Measurements from ENCODE around the gene PARD6G. TPM values are rescaled to one million over a fixed set of nuclear protein-coding genes. Genes with fewer than 3 reads are reported as not detected.

PARD6G gene
- total and polyA plus RNA-seq, 3 donors from 2014 or later, result 3.0 to 7.5 (median 5.3) TPM

DNA sequence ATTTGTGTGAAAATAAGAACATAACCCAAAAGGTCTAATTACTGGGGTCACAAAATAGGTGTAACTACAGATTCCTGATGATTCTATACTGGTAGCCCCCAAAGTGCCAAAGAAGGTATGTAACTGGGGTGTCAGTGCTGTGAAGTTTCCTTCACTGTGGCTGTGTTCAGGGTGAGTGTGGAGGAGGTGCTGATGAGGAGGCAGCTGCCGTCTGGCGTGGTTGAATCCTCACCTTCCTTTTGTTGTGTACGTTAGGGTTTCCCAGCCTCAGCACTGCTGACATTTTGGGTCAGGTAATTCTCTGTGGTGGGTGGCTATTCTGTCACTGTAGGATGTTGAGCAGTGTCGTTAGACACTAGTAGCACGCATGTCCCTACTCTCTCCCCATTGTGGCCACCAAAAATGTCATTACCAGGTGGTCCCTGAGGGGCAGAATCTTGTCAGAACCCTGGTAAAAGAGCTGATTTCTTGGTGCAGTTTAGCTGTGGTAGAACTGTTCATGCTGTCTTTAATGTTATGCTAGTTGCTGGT is 106.8 kb downstream of the PARD6G start:
- Histone ChIP-seq H3K9me3 (no peaks in the 10 kb centered on the region), H3K27ac (no peak overlapping the region), H3K36me3 (ENCODE audit: low read depth, missing control alignments) (no peaks in the 10 kb centered on the region), H3K4me3 (no peak overlapping the region), H3K27me3 (no peaks in the 10 kb centered on the region), H3K4me1 (no peaks in the 10 kb centered on the region)
- intact Hi-C loops (cut with DNase I; ENCODE audit: low total_unique reads), result no loop called here
- TF ChIP-seq, protein P1, sequence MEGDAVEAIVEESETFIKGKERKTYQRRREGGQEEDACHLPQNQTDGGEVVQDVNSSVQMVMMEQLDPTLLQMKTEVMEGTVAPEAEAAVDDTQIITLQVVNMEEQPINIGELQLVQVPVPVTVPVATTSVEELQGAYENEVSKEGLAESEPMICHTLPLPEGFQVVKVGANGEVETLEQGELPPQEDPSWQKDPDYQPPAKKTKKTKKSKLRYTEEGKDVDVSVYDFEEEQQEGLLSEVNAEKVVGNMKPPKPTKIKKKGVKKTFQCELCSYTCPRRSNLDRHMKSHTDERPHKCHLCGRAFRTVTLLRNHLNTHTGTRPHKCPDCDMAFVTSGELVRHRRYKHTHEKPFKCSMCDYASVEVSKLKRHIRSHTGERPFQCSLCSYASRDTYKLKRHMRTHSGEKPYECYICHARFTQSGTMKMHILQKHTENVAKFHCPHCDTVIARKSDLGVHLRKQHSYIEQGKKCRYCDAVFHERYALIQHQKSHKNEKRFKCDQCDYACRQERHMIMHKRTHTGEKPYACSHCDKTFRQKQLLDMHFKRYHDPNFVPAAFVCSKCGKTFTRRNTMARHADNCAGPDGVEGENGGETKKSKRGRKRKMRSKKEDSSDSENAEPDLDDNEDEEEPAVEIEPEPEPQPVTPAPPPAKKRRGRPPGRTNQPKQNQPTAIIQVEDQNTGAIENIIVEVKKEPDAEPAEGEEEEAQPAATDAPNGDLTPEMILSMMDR (IDR thresholded peaks at IDR 0.05), result no peak
- TF ChIP-seq POLR2A (IDR thresholded peaks at IDR 0.05), result no peak
- DNase-seq, result no peak
- WGBS, 2 donors, result 85 to 90% methylated on average over 5 of the region's 5 CpGs

DNA sequence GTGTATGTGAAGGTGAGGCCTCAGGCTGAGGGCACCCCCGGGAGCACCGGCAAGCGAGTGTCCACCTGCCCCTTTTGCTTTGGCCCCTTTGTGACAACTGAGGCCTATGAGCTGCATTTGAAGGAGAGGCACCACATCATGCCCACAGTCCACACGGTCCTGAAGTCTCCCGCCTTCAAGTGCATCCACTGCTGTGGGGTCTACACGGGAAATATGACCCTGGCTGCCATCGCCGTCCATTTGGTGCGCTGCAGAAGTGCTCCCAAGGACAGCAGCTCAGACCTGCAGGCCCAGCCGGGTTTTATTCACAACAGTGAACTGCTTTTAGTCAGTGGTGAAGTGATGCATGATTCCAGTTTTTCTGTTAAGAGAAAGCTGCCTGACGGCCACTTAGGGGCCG is 109.3 kb downstream of the PARD6G start:
- intact Hi-C loops (cut with DNase I; ENCODE audit: low total_unique reads), result no loop called here
- no peak overlapping the region for H3K4me3 ChIP-seq
- no peaks in the 10 kb centered on the region for H3K4me1 ChIP-seq
- TF ChIP-seq, protein P1 (IDR thresholded peaks at IDR 0.05), result no peak
- no peak for TF ChIP-seq POLR2A (IDR thresholded peaks at IDR 0.05)
- no peaks in the 10 kb centered on the region for H3K36me3 ChIP-seq (ENCODE audit: low read depth, missing control alignments)
- H3K9me3 ChIP-seq, result no peaks in the 10 kb centered on the region
- H3K27ac ChIP-seq, result no peak overlapping the region
- no peak for DNase-seq
- 88 to 92% methylated on average over 12 of the region's 12 CpGs for WGBS, 2 donors
- no peaks in the 10 kb centered on the region for H3K27me3 ChIP-seq

DNA sequence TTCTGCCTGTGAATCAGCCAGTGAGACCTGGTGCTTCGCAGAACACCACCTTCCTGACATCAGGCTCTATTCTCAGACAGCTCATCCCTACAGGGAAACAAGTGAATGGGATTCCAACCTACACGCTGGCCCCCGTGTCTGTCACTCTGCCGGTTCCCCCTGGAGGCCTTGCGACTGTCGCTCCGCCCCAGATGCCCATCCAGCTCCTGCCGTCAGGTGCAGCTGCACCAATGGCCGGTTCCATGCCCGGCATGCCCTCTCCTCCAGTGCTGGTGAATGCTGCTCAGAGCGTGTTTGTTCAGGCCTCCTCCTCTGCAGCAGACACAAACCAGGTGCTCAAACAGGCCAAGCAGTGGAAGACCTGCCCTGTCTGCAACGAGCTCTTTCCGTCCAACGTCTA is 110.2 kb downstream of the PARD6G start:
- WGBS, 2 donors, result 94 to 96% methylated on average over 14 of the region's 14 CpGs
- intact Hi-C loops (cut with DNase I; ENCODE audit: low total_unique reads), result no loop called here
- H3K36me3 ChIP-seq (ENCODE audit: low read depth, missing control alignments), result no peaks in the 10 kb centered on the region

DNA sequence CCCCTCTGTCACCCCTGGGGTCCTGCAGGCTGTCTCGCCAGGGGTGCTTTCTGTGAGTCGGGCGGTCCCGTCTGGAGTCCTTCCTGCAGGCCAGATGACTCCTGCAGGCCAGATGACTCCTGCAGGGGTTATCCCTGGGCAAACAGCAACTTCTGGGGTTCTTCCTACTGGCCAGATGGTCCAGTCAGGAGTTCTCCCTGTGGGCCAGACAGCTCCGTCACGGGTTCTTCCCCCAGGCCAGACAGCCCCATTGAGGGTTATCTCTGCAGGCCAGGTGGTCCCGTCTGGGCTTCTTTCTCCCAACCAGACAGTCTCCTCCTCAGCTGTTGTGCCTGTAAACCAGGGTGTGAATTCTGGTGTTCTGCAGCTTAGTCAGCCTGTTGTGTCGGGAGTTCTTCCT is 110.6 kb downstream of the PARD6G start:
- WGBS, 2 donors, result 95% methylated on average over 8 of the region's 8 CpGs; no CpG with 5 or more reads in 1 of the 2 donors
- H3K27me3 ChIP-seq, result no peaks in the 10 kb centered on the region
- no peak overlapping the region for H3K27ac ChIP-seq
- intact Hi-C loops (cut with DNase I; ENCODE audit: low total_unique reads), result no loop called here
- H3K9me3 ChIP-seq, result no peaks in the 10 kb centered on the region
- TF ChIP-seq POLR2A (IDR thresholded peaks at IDR 0.05), result no peak
- TF ChIP-seq, protein P1 (IDR thresholded peaks at IDR 0.05), result no peak
- H3K4me3 ChIP-seq, result no peak overlapping the region
- no peaks in the 10 kb centered on the region for H3K36me3 ChIP-seq (ENCODE audit: low read depth, missing control alignments)
- DNase-seq, result no peak
- H3K4me1 ChIP-seq, result no peaks in the 10 kb centered on the region

More for the DNA sequence above, 110.2 kb downstream of the PARD6G start:
- no peak for DNase-seq
- H3K4me3 ChIP-seq, result no peak overlapping the region
- H3K4me1 ChIP-seq, result no peaks in the 10 kb centered on the region
- H3K9me3 ChIP-seq, result no peaks in the 10 kb centered on the region
- TF ChIP-seq, protein P1 (IDR thresholded peaks at IDR 0.05), result no peak
- no peak for TF ChIP-seq POLR2A (IDR thresholded peaks at IDR 0.05)
- H3K27ac ChIP-seq, result no peak overlapping the region
- no peaks in the 10 kb centered on the region for H3K27me3 ChIP-seq

DNA sequence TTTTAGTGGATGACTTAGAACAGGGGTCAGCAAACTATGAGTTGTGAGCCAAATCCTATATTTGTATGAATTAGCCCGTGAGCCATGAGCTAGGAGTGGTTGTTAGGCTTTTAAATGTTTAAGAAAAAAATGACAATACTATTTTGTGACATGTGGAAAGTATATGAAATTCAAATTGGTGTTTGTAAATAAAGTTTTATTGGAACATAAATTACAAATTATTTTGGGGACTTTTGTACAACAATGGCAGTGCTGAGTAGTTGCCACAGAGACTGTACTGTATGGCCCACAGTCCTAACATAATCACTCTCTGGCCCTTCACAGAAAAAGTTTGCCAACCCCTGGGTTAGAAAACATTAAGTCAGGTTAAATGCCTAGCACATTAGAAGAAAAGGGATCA is 112.2 kb downstream of the PARD6G start:
- WGBS, 2 donors, result 78 to 97% methylated on average over 1 of the region's 1 CpG
- H3K36me3 ChIP-seq (ENCODE audit: low read depth, missing control alignments), result no peaks in the 10 kb centered on the region
- no peak for DNase-seq

More for the DNA sequence above, 112.2 kb downstream of the PARD6G start:
- no peak overlapping the region for H3K4me3 ChIP-seq
- no peaks in the 10 kb centered on the region for H3K4me1 ChIP-seq
- intact Hi-C loops (cut with DNase I; ENCODE audit: low total_unique reads), result no loop called here
- no peak for TF ChIP-seq POLR2A (IDR thresholded peaks at IDR 0.05)
- TF ChIP-seq, protein P1 (IDR thresholded peaks at IDR 0.05), result no peak
- no peaks in the 10 kb centered on the region for H3K27me3 ChIP-seq
- H3K27ac ChIP-seq, result no peak overlapping the region
- no peaks in the 10 kb centered on the region for H3K9me3 ChIP-seq
